Measurements from ENCODE around the gene APH1B. TPM values are rescaled to one million over a fixed set of nuclear protein-coding genes. Genes with fewer than 3 reads are reported as not detected.
A peak's percentile ranks its signal among the peaks of the same experiment; 100 is the strongest.

Gene APH1B
- total RNA-seq, 6 experiments from 2014 or later, result 23.7 to 38.7 (median 33.6) TPM

DNA sequence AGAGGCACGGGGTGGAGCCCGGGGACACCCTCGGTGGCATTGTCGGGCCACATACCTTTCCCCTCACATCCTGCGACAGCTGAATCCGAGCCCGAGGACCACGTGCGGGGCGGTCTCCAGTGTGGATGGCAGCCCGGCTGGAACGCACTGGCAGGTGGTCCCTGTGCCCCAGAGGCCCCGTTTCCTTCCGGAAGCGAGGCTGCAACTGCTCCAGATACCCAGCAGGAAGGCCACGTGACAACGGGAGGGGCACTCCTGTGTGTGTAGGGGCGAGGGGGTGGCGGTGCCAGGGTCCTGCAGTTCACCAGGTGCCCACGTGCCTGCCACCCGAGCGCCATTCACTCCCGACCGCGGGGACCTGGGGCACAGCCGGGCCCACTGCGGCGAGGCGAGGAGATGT is 44.1 kb downstream of the APH1B start:
- H3K27me3 Mint-ChIP-seq (ENCODE audit: insufficient read depth), result no peaks in the 10 kb centered on the region; the same call in 1 of the 2 replicates
- H3K9me3 Mint-ChIP-seq, result no peaks in the 10 kb centered on the region
- no peaks in the 10 kb centered on the region for H3K36me3 Mint-ChIP-seq (ENCODE audit: low read depth)
- no peak overlapping the region for H3K27ac Mint-ChIP-seq
- peaks cover 6% of the 10 kb centered on the region for H3K4me1 Mint-ChIP-seq (ENCODE audit: low read depth)
- H3K4me3 Mint-ChIP-seq, result no peak overlapping the region
- TF ChIP-seq, protein P1, sequence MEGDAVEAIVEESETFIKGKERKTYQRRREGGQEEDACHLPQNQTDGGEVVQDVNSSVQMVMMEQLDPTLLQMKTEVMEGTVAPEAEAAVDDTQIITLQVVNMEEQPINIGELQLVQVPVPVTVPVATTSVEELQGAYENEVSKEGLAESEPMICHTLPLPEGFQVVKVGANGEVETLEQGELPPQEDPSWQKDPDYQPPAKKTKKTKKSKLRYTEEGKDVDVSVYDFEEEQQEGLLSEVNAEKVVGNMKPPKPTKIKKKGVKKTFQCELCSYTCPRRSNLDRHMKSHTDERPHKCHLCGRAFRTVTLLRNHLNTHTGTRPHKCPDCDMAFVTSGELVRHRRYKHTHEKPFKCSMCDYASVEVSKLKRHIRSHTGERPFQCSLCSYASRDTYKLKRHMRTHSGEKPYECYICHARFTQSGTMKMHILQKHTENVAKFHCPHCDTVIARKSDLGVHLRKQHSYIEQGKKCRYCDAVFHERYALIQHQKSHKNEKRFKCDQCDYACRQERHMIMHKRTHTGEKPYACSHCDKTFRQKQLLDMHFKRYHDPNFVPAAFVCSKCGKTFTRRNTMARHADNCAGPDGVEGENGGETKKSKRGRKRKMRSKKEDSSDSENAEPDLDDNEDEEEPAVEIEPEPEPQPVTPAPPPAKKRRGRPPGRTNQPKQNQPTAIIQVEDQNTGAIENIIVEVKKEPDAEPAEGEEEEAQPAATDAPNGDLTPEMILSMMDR (IDR thresholded peaks at IDR 0.05), result no peak
- no peak for DNase-seq

DNA sequence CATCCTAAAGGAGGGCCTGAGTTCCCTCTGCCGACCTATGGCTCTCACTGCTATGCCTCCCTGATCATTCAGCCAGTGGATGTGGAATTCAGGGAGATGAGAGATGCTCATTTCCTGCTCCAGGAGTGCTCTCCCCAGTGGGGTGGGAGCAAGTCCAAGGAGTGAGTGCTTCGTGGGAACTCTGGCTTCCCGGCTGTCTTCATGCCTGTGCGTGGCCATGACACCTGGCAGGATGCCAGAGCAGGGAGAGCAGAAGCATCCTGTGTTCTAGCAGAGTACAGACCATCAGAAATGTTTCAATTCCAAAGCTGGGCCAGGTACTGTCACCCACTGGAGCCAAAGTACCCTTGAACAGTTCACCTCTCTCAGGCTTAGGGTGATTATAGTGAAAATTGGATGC is 45.1 kb downstream of the APH1B start:
- H3K27ac Mint-ChIP-seq, result peak overlapping the region; percentile 34; the same call in 1 of the 2 replicates
- H3K4me3 Mint-ChIP-seq, result no peak overlapping the region
- H3K9me3 Mint-ChIP-seq, result no peaks in the 10 kb centered on the region
- H3K27me3 Mint-ChIP-seq (ENCODE audit: insufficient read depth), result peaks cover under 1% of the 10 kb centered on the region
- TF ChIP-seq, protein P1 (IDR thresholded peaks at IDR 0.05), result no peak
- H3K4me1 Mint-ChIP-seq (ENCODE audit: low read depth), result peaks cover 6% of the 10 kb centered on the region
- no peak for DNase-seq
- H3K36me3 Mint-ChIP-seq (ENCODE audit: low read depth), result peaks cover 2% of the 10 kb centered on the region; the same call in 1 of the 2 replicates

DNA sequence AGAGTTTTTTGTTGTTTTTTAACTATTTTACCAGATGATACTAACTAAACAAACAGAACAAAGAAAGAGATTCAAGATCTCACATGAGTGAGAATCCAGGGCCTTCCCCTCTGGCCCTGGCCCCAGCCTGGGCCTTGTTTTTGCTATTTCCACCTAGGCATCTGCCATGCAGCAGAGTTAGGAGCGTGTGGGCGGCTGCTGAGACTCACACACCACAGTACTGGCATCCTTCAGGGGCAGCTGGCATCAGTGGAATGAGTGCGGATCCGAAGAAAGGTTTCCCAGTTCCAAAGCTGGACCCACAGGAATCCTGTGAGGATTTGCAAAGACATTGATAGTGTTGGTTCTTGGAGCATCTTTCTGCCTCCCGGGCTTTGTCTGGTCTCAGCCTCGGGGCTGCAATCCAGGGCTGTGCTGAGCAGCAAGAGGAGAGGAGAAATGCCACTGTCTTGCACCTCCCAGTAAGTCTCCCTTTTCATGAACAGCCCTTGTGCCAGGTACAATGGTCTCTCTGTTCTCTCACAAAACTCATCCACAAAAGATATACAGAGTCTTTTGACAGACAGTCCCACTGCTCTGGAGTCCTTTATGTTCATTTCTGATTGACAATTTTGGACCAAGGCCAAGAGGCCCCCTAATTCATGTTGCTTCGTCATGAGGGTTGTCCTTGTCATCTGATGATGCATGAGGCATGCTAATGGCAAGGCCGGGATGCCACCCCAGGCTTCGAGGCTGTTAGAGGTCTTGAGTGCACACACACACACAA is 46.6 kb downstream of the APH1B start:
- Mint-ChIP-seq H3K4me1 (ENCODE audit: low read depth) (peaks cover 6% of the 10 kb centered on the region), H3K27ac (no peak overlapping the region), H3K4me3 (no peak overlapping the region), H3K36me3 (ENCODE audit: low read depth) (peaks cover 6% of the 10 kb centered on the region; the same call in 1 of the 2 replicates), H3K9me3 (no peaks in the 10 kb centered on the region), H3K27me3 (ENCODE audit: insufficient read depth) (peaks cover 1% of the 10 kb centered on the region)
- TF ChIP-seq, protein P1 (IDR thresholded peaks at IDR 0.05), result no peak
- no peak for DNase-seq

DNA sequence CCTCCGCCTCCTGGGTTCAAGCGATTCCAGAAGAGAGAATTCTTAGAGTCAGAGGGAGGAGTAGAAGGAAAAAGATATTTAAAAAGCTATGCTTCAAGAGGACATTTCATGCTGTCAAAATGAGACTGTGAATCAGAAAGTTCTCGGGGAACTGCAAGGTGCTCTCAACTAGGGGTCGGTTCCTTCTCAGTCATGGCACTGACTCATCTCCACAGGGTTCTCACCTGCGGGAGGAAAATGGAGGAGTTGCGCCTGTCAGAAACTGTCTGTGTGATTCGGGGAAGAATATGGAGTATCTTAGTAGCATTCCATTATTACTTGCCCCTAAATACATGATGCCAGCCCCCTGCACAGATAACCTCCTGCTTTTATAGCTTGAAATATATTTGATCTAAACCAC is 47.4 kb downstream of the APH1B start:
- Mint-ChIP-seq H3K4me1 (ENCODE audit: low read depth) (peaks cover 6% of the 10 kb centered on the region), H3K4me3 (no peak overlapping the region), H3K27ac (no peak overlapping the region), H3K9me3 (no peaks in the 10 kb centered on the region), H3K36me3 (ENCODE audit: low read depth) (peaks cover 6% of the 10 kb centered on the region; the same call in 1 of the 2 replicates), H3K27me3 (ENCODE audit: insufficient read depth) (peaks cover 1% of the 10 kb centered on the region)
- TF ChIP-seq, protein P1 (IDR thresholded peaks at IDR 0.05), result no peak
- DNase-seq, result no peak

DNA sequence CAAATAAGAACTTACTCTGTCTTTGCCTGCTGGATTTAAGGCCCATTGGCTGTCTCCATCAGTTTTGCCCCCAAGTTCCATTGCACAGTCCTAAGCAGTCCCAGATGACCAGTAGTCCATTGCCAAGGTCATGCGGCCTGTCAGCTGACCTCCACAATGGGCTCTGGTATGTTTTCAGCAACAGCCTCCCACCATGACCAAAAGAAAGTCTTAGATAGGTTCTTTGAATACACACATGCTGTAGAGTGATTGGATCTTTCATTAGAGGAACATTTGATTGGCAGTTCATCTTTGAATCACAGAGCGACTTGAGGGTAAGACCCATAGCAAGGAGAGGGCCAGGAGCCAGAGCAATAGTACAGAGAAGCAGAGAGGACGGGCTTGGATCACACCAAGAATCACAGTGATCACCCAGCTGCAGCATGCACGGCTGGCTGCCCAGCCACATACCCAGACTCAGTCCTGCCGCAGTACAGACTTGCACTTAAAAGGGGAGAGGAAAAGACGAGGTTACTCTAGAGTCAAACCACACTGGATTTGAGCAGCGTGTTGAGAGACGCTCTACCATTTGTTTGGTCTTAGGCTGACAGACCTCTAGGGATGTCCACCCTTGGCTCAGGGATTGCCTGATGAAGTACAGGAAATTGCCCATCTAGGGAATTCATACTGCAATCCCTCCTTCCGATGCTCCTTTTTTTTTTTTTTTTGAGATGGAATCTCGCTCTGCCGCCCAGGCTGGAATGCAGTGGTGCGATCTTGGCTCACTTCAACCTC is 50.4 kb downstream of the APH1B start:
- no peaks in the 10 kb centered on the region for H3K9me3 Mint-ChIP-seq
- H3K27me3 Mint-ChIP-seq (ENCODE audit: insufficient read depth), result peaks cover 1% of the 10 kb centered on the region
- H3K4me3 Mint-ChIP-seq, result no peak overlapping the region
- no peak for DNase-seq
- peaks cover 22% of the 10 kb centered on the region for H3K4me1 Mint-ChIP-seq (ENCODE audit: low read depth)
- TF ChIP-seq, protein P1 (IDR thresholded peaks at IDR 0.05), result no peak
- H3K27ac Mint-ChIP-seq, result no peak overlapping the region
- H3K36me3 Mint-ChIP-seq (ENCODE audit: low read depth), result peaks cover 6% of the 10 kb centered on the region; the same call in 1 of the 2 replicates
